Hippocampal formation (tissue), 2 donors: ENCODE data around the gene SEMA4D.

Experiments
- DNase-seq, 2 donors: peaks; one replicate each; lab custom pipeline; 2025; lab: John Stamatoyannopoulos, UW

Gene SEMA4D

DNA sequence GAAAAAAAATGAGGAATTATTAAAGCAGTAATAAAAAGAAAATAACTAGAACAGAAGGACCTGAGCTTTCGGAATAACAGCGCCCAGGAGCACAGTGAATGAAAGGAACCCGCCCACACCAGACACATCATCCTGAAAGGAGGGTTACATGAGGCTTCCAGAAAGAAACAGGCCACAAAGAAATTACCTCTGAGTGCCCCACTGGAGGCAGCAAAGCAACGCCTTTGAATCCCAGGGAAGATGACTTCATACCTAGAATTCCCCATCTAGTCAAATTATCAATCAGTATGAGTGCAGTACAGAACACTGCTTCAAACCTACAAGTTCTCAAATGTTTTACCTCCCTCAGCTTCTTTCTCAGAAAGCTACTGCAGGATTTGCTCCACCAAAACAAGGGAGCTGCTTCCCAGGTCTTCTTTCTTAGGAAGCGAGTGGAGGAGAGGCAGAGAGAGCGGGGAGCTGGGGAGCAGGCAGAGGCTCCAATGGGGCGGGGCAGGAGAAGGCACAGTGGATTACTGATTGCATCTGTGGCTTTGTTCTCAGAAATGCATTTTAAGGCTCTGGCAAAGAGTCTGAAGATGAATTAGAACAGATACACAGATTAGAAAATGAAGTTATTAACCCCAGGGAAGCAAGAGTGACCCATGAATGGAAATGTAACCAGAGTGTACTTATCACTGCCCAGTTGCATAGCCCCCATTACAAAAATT lies 87.1 kb downstream of the SEMA4D start:
- no peak for DNase-seq

DNA sequence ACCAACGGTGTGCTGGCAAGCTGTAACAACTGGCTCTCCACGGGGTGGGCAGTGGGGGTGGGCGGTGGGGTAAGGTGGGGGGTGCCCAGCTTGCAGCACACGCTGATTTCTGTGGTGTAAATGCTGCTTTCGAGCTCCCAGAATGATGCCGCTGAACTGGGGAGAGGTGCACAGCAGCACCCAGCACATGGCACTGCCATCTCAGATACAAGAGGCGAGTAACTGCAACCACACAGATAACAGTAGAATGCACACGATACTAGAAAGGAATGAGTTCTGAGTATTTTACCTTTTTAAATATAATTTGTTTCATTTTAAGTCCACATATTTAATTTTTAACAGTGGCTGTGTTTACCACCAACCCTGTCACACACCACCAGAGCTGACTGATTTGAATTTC lies 87.9 kb downstream of the SEMA4D start:
- no peak for DNase-seq

DNA sequence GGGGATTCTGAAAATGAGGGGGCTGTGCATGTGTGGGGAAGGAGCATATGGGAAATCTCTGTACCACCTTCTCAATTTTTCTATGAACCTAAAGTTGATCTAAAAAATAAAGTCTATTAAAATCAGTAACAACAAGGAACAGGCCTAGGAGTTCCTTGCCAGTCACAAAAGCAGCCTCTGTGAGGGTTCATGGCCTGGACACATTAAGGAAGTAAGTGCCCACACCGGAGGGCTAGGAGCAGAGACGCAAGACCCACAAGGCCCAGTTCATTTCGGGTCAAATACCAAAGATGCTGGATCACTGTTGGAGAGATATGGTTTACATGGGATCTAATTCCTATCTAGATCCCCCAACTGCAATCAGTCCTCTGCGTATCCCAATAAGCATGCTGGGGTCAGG lies 88.4 kb downstream of the SEMA4D start:
- no peak for DNase-seq

DNA sequence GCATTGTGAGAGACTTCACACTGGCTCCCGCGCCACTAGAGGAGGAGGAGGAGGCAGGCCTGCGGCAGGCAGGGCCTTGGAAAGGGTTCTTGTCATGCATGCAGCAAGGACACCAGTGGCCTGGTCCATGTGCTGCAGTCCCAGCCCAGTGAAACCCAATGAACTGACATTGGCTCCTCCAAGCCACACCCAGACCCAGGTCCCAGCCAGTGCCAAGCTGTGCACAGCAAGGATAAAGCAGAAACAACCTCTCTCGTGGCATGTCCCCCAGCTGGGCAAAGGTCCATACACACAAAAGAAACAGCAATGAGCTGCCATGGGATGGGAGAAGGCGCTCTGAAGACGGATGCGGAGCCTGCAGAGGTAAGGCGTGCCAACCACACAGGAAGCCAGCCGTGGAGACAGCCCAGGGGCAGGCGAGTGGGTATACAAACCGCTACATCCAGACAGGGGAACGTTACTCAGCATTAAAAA lies 89.2 kb downstream of the SEMA4D start:
- DNase-seq: peak in 1 of 2 donors; percentile 44

DNA sequence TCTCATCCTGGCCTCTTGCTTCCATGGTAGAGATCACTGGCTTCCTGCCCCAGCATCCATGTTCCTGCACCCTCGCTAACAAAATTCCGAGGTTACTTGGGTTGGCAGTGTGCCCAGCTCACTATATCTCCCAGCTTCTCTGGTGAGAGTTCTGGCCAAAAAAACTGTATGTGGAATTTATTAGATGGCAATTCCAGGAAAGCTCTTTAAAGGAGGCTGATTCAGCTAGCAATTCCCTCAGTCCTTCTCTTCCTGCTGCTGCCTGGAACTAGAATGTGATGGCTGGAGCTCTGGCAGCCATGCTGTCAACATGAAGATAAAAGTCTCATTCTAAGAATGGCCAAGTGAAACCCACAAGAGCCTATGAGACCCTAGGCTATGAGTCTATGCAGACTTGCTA lies 90.8 kb downstream of the SEMA4D start:
- no peak for DNase-seq

DNA sequence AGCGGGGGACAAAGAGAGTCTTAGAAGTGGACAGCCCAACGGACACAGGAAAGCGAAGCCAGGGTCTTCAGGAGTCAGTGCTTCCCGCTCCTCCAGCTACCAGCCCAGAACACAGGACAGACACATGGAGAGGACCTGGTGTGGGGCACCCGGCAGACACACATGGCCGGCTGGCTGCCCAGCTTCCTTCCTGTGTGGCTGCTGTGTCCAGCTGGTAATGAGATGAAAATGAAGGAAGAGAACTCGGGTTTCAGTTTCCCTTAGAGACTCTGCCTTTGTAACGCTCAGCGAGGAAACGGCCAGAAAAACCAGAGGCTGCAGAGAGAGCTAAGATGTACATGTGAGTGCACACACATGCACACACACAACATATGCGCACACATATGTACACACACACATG lies 92.1 kb downstream of the SEMA4D start:
- no peak for DNase-seq

DNA sequence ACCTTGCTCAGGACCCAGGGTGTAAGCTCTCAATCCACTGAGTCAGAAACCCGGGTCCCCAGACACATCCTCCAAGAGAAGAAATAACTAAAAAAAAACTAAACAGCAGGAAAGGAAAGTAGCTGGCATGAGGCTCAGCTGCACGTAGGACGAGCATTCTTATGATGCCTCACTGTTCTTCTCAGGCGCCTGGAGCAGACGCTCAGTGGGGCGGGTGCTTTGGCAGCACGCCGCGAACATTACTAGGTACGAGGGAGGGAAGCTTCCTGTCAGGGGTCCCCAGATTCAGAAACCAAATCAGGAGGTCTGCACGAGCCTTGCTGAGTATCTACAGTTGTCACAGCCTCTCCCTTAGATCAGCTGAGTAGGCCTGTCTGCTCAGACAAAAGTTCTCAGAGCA lies 93.8 kb downstream of the SEMA4D start:
- no peak for DNase-seq

DNA sequence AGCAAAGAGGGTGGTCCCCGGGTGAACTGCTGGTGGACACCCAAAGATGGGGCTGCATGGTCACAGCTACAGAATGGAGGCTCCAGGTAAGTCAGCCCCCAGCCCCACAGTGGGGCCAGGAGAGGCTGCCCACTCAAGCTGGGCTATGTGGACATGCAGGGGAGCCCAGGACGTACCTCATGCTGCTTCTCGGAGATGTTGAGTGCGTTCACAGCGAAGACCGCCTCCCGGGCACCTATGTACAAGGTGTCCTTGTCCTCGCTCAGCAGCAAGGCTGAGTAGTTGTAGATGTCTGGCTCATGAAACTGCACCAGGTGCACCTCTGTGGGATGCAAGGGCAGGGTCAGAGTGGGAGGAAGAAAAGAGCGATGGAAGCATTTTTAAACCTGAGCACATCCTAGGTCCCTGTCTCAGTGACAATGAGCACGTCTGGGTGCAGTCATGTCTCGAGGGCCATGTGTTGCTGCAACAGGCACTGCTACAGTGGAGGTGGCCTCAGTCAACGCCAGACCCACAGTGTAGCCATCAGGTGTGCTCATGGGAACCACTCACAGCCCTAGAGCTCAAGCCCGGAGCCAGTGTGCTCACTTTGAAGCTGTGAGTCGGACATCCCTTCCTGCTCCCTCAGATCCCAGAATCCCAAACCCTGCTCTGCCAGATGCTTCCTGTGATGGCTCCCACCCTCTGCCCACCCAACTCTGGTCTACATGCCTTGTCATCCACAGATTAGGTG lies 95.1 kb downstream of the SEMA4D start:
- DNase-seq: no peak

DNA sequence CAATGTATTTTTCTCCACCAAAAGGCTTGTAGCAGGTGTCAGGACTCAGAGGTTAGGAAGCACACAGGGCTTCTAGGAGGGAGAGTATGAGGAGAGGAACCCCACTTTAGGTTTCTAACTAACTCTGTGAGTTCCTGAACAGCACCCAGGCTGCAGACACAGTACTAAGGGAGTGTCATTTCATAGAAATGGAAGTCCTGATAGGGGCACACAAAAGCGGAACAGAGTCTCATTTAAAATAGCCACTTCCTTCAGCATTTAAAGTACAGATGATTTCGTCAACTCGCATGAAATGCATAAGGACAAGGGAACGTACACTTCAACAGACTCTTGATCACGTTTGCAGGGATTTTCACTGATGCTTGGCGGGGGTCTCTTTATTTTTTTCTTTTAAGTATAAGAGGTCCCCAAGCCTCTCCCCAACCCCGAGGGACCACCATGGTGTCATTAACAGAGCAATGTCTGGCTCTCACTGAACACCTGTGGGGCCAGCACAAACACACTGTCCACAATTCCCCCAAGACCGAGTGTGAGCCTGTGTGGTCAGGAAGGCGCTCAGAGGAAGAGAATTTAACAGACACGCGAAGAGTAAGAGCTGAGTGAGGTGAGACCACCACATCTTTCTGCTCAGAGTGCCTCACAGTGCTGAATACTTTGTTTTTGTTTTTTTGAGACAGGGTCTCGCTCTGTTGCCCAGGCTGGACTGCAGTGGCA lies 97.4 kb downstream of the SEMA4D start:
- DNase-seq: no peak

DNA sequence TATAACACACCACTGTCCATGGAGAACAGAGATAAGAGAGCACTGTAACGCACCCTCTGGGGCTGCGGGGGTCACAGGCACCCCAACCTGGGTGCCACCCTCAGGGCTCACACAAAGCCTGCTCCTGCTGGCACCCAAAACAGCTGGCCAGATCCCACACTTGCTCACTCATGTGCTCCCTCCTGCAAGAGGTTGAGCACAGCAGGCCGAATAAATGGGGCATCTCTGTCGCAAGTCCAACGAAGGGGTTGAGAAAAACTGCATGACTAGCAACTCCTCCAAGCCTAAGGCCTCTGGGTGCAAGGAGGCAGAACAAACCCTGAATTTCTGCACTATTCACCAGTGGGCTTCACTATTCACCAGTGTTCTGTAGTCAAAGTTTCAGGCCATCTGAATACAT lies 99.3 kb downstream of the SEMA4D start:
- DNase-seq: no peak

DNA sequence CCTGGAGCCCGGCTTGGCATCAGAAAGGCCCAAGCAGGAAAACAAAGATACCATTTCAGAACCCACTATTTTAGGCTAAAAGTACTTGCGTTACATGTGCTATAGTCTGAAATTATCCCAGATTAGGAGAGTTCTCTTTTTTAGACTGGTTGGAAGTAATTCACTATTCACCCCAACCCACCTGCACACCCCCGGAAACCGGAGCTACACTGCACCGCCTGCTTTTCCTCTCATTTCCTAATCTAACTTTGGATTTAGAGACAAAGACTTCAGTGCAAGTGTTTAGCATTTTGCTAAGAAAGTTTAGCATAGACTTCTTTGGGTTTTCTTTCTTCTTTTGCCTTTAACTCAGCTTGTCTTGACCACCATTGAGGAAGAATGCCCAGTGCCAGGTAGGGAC lies 100.4 kb downstream of the SEMA4D start:
- DNase-seq: no peak

DNA sequence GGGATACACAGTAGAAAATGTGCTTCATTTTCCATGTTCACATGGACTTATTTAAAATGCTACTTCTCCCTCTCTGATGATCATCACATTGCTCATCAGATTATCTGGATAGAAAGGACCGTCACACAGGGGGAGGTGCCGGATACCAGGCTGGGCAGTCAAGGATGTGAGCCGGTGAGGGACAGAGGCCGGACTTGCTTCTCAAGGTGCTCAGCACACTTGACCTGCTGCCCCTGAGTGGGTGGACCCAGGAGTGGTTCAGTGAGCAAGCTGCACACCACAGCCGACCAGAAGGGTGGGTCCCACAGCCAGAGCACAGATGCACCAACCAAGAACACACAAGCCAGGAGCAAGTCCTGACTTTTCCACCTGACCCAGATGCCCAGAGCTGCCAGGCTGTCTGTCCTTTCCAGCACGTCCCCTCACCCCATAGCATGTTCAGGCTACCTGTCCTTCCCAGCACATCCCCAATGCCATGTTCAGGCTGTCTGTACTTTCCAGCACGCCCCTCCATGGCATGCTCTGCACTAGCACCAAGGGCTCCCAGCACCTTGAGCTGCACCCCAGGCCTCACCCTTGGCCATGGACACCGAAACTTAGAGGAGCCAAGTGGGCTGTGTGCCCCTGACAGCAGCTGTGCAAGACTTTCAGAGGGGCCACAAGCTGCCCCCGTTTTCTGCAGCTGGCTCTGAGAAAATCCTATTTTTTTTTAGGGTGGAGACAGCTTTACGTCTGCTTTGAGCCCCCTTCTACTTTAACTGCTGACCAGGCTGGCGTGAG lies 101.8 kb downstream of the SEMA4D start:
- DNase-seq: no peak

DNA sequence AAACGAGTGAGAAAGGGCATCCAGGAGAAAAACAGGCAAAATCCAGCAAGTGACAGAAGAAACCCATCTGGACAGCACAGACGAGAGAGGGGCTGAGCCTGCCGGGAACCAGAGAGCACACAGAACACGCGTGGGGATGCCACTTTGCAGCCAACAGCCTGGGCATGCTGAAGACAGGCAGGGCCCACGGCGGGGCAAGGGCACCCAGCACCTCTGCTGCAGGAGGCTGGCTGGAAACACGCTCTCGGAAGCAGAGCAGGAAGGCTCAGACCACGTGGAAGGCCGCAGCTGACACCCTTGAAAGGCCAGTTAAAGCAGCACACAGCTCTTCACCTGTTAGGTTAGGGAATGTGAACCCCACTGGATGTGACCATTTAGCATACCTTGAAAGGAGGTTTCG lies 103.5 kb downstream of the SEMA4D start:
- no peak for DNase-seq

DNA sequence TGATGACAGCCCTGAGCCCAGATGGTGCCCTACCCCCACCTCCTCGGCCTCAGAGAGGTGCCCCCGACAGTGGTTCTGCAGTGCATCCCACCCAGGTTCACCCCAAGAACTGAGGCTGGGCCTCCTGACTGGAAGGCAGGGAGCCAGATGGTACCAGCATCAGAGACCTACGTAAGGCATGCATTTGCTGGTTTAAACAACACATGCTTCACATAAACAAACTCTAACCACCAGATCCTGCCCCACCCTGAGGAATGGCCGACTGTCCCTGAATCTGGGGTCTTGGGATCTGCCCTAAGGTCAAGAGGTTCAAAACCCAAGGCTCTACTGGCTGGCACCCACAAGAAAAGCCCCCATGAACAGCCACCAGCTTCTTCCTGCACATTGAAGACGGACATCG lies 106.3 kb downstream of the SEMA4D start:
- DNase-seq: no peak

DNA sequence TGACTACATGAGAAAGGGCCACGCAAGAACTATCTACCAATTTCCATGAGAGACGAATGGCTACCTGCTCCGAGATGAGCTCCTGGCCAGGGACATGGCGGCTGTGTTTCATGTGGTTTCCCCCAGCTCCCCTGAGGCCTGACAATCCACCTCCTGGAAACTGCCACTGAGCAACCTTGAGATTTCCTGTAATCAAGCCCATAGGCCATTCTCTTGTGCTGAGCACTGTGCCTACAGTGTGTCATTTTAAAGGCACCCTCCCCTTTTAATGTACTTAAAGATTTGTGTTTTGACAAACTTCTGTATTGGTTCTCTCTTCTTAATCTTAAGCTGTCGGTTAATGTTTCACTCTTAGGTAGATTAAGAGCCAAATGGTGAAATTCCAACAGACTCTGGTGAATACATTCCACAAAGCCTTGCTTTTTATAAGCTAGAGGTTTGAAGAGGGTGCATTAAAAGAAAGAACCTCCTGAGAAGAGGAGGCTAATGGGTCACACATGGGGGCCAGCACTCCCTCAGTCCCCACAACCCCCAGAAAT lies 107.3 kb downstream of the SEMA4D start:
- no peak for DNase-seq

DNA sequence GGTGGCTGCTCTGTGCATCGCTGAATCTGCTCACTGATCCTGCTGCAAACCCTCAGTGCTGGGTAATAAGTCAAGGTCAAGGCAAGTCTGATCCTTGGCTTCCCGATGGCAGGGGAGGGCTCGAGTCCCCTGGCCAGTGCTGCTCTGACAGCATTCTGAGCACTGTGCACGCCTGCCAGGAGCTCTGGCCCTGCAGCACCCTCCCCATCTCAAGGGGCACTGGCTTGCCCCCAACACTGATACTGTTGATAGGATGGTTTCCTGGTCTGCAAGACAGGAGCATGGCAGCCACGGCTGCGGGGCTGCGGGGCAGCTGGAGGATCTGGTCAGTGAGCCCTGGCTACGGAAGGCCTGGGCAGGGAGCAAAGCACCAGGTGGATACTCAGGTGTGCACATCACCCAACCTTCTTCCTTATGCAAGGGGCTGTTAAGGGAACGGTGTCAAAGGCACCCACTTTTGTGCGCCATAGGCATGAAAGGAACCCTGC lies 107.8 kb downstream of the SEMA4D start:
- DNase-seq: no peak

DNA sequence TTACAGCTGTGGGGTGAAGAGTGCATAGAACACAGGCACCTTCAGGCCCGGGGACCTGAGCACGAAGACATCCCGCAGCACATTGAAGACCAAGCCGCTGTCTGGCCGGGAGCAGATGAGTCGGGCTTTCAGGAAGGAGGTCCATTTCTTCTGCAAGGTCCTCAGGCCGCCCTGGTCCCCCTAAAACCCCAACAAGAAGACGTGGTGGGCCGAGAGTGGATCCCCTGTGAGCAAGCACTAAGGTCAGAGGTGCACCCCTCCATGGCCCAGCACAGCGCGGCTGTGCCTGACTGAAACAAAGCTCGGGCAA lies 109.1 kb downstream of the SEMA4D start:
- DNase-seq: no peak

DNA sequence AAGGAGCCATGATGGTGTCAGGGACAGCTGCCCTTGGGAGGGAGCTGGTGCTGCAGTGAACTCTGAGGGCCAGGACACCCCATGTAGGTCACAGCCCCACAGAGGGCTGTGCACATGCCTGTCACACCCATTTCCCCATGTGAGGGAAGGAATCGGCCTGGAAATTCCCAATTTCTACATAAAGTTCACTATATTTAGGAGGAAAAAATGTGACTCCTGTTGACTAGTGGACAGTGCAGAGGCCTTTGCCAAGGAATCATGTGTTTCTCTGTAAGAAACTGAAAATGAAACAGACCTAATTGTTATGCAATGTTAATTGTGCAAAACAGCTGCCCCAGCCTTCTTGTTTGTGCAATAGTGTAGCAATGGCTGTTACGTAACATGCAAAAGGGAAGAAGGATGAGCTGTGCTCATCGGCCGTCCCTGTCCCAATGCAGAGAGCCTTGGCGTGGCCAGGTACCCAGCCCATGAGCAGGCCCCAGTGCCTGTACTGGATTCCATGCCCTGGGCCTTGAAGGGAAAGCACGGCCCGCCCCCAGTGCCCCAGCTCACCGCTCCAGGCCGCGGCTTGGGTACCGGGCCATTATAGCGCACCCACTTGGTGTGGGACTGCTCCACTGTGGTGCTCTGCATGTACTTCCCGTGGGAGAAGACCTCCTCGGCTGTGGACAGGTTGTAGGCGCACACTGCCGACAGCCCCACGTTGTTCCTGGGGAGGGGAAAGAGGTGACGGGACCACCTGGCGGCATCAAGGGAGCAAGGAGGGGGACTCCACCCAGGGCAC lies 109.6 kb downstream of the SEMA4D start:
- DNase-seq: peak in 1 of 2 donors; percentile 64

DNA sequence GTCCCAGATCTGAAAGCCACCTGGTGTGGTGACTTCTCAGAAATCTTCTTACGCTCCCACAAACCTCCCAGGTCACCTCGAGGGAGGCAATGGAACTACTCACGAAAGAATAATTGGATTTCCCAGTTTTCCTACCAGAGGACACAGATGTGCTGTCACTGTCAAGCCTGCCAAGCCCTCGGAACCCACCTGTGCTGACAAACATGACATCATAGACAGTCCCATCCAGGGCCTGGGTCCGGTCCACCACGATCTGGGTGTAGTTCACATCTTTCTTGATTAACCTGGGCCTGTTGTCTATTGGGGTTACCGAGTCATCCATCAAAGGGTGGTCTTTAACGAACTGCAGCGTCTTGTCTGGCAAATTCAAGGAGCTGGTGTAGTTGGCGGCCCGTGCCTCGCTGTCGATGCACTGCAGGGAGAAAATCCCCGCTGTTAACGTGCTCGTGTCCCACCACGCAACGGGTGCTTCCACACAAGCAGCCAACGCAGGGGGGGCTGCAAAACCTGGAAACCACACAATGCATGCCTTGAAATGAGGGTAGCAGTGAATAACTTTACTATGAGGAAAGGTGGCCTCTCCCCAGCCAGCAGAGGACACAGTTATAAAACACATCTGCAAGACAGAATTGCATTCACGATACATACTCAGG lies 110.6 kb downstream of the SEMA4D start:
- no peak for DNase-seq

DNA sequence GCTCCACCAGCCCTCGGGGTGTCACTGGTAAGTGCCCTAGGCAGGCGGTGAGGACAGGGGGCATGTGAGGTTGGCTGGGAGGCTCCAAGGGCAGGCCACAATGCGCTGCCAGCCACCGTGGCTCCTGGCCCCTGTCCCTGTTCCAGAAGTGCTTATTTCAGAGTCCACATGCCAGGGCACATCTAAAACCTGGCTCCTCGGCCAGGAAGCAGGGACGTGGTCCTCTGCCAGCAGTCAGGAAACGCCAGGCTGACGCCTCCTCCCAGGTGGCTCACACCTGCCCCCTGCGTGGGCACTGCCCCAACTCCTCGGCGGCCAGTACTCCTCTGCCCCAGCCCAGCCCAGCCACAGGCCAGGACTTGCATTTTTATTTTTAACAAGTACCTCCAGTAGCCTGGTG lies 111.1 kb downstream of the SEMA4D start:
- DNase-seq: no peak

DNA sequence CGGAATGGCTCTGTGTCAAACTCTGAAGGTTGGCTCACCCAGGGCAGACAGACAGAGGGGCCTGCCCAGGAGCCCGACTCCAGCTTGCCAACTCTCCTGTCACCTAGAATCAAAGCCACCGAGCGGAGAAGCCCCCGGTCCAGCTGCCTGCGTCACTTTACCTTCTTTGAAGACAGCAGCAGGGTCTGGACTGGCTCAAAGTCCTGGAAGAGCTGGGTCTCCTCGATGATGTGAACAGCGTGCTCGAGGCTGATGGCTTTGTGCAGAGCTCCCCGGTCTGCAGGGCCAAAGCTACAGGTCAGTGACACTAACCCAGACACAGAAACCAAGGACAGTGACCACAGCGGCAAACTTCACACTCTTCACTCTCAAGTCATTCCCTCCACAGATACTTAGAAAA lies 111.7 kb downstream of the SEMA4D start:
- no peak for DNase-seq
